GM12872 (cell line): ENCODE measurements around the gene ZNF771.

Experiments used
- TF ChIP-seq, protein P1 (sequence below): IDR thresholded peaks from 3 replicates; pipeline ENCODE4 v1.5.1; 2011; ENCODE audit warnings: low read depth, mild to moderate bottlenecking, low read length, moderate library complexity; ENCODE audit not compliant: insufficient read depth

The ZNF771 gene

DNA sequence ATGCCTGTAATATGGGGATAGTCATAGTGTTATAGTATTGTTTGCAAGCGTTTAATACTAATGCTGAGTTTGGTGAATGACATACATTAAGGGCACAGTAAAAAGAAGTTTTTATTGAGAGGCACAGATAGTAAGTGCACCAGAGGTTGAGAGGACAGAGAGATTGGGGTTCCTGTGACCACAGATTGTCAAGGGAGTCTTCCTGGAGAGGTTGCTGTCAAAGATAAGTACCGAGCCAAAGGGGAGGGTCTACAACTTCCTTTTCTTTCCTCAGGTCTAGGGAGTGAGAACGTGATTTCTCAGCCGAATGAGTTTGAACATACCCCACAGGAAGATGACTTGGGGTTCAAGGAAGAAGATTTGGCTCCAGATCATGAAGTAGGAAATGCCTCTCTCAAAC lies 10.3 kb upstream of the ZNF771 start:
- TF ChIP-seq, protein P1, sequence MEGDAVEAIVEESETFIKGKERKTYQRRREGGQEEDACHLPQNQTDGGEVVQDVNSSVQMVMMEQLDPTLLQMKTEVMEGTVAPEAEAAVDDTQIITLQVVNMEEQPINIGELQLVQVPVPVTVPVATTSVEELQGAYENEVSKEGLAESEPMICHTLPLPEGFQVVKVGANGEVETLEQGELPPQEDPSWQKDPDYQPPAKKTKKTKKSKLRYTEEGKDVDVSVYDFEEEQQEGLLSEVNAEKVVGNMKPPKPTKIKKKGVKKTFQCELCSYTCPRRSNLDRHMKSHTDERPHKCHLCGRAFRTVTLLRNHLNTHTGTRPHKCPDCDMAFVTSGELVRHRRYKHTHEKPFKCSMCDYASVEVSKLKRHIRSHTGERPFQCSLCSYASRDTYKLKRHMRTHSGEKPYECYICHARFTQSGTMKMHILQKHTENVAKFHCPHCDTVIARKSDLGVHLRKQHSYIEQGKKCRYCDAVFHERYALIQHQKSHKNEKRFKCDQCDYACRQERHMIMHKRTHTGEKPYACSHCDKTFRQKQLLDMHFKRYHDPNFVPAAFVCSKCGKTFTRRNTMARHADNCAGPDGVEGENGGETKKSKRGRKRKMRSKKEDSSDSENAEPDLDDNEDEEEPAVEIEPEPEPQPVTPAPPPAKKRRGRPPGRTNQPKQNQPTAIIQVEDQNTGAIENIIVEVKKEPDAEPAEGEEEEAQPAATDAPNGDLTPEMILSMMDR: no peak

DNA sequence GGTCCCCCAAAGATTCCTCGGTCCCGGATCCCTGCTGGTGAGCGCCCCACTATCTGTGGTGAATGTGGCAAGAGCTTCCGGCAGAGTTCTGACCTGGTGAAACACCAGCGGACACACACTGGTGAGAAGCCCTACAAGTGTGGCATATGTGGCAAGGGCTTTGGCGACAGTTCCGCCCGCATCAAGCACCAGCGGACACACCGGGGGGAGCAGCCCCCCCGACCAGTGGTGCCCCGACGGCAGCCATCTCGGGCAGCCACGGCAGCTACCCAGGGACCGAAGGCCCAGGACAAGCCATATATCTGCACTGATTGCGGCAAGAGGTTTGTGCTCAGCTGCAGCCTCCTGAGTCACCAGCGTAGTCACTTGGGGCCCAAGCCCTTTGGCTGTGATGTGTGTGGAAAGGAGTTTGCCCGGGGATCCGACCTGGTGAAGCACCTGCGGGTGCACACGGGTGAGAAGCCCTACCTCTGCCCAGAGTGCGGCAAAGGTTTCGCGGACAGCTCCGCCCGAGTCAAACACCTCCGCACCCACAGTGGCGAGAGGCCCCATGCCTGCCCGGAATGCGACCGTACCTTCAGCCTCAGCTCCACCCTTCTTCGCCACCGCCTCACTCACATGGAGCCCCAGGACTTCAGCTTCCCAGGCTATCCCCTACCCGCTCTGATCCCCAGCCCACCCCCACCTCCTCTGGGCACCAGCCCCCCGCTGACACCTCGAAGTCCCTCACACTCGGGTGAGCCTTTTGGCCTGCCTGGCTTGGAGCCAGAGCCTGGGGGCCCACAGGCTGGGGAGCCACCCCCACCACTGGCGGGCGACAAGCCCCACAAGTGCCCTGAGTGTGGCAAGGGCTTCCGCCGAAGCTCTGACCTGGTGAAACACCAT lies 9.4 kb upstream of the ZNF771 start:
- TF ChIP-seq, protein P1: no peak

DNA sequence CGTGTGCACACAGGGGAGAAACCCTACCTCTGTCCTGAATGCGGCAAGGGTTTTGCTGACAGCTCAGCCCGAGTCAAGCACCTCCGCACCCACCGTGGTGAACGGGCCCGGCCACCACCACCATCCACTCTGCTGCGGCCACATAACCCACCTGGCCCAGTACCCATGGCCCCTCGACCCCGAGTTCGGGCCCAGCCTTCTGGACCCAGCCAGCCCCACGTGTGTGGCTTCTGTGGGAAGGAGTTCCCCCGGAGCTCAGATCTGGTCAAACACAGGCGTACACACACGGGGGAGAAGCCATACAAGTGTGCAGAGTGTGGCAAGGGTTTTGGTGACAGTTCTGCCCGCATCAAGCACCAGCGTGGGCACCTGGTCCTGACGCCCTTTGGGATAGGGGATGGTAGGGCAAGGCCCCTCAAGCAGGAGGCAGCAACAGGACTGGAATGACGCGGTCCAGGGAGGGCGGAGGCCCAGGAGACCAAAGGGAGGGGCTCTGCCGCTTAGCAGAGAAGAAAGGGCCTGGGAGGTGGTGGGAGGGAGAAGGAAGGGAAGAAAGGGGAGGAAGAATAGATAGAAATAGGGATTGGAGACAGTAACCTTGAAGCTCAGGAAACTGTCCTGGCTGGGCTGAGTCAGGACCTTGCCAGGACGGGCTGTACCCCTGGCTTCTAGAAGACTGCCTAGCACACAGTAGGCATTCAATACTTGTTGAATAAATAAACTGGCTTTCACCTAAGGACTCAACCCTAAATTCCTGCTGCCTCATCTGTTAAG lies 8.6 kb upstream of the ZNF771 start:
- TF ChIP-seq, protein P1: no peak

DNA sequence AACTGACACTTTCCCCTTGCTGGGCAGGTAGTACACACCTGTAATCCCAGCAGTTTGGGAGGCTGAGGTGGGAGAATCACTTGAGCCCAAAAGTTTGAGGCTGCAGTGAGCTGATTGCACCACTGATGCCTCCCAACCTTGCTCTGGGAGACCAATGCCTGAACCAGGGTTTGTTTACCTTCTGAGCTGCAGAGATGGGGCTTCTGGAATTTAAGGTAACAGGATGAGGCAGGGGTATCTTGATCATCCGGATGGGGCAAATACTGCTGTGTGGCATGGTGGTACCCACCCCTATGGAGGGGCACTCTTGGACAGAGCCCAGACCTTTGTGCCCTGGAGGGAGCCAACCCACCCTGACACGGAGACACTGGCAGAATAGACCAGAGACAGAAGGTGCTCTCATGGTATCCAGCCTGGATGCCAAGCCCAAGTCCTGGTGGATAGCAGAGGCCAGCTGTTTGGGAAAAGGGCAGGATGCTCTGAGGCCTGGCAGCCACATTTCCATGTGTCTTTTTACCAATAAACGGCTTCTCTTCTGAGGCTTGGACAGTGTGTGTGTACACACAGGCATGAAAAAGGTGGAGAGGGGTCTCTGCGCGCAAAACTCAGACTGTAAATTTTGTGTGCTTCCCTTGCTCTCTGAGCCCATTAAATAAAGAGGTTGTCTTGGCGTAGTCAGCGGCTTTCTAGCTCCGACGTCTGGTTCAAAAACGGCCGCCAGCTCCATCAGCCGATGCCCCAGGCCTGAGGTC lies 7.8 kb upstream of the ZNF771 start:
- TF ChIP-seq, protein P1: no peak

DNA sequence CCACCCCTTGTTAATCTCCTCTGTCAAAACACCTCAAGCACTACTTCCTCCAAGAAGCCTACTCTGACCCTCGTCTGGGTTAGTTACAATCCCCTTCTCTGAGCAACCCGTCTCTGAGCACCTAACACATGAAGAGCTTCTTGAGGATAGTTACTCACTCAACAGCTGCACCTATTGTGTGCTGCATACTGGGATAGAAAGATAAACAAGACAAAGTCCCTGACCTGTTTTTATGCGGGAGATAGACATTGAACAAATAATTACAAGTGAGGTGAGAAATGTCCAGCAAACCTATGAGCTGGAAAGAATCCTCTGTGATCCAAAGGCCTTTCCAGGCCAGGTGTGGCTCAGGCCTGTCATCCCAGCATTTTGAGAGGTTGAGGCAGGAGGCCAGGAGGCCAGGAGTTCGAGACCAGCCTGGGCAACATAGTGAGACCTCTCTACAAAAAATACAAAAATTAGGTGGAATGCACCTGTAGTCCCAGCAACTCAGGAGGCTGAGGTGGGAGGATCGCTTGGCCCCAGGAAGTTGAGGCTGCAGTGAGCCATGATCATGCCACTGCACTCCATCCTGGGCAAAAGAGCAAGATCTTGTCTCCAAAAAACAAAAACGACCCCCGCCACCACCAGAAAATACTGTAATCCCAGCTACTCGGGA lies 5.5 kb upstream of the ZNF771 start:
- TF ChIP-seq, protein P1: no peak

DNA sequence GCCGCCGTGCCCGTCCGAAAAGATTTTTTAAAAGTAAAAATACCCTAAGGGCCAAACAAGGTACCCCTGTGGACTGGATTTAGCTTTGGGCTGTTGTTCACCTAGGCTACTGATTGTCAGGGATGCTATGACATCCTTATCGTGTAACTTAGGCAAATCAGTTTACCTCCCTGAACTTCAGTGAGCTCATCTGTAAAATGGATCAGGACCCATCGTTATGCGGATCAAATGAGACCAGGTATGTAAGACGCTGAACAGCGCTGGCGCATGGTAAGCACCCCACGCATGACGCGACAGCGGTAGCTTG lies 658 bp upstream of the ZNF771 start:
- TF ChIP-seq, protein P1: no peak
